Renal pelvis (tissue), 4 donors: ENCODE measurements around the gene PTPN23. TPM values are rescaled to one million over a fixed set of nuclear protein-coding genes. Genes with fewer than 3 reads are reported as not detected.
"Not testable (repeated sequence)": the region's sequence is repeated elsewhere in the genome, so short reads cannot be mapped to it uniquely, and the experiment has no call there.

Experiments
- DNase-seq: peaks from one replicate; pipeline ENCODE4 v3.0.0-alpha.2; 2013
- polyA plus RNA-seq, 3 donors: library from polyadenylated mRNA; unstranded; fragments of 120-200 nt; gene quantifications; one replicate each; pipeline ENCODE4 v1.2.1, GENCODE V29; 2013; ENCODE audit not compliant: insufficient read length in 3 of 3

The PTPN23 gene
- polyA plus RNA-seq, 3 donors: 31.5 to 35.3 (median 34.4) TPM

- no peak for DNase-seq
Observed at GRCh38 chr3:47367631-47368030, 13.2 kb upstream of the PTPN23 start.

GRCh38 chr3:47370020-47370419, 10.8 kb upstream of the PTPN23 start:
- DNase-seq: not testable (repeated sequence)

- no peak for DNase-seq
Observed at GRCh38 chr3:47370887-47371697, 9.7 kb upstream of the PTPN23 start.

- DNase-seq: no peak
Observed at GRCh38 chr3:47374587-47374986, 6.2 kb upstream of the PTPN23 start.

GRCh38 chr3:47376393-47376792, 4.4 kb upstream of the PTPN23 start:
- DNase-seq: no peak

GRCh38 chr3:47377186-47377585, 3.6 kb upstream of the PTPN23 start:
- DNase-seq: no peak

- no peak for DNase-seq
Observed at GRCh38 chr3:47378869-47379268, 2.0 kb upstream of the PTPN23 start.

- no peak for DNase-seq
Observed at GRCh38 chr3:47379411-47379899, 1.4 kb upstream of the PTPN23 start.

GRCh38 chr3:47380026-47380600, 708 bp upstream of the PTPN23 start:
- DNase-seq: no peak

GRCh38 chr3:47381317-47382157, 716 bp downstream of the PTPN23 start:
- DNase-seq: peak; percentile 87

- no peak for DNase-seq
Observed at GRCh38 chr3:47384425-47384824, 3.6 kb downstream of the PTPN23 start.

GRCh38 chr3:47385007-47385406, 4.2 kb downstream of the PTPN23 start:
- DNase-seq: no peak

- DNase-seq: no peak
Observed at GRCh38 chr3:47385796-47386195, 5.0 kb downstream of the PTPN23 start.

GRCh38 chr3:47392933-47393332, 12.1 kb downstream of the PTPN23 start:
- no peak for DNase-seq

- DNase-seq: peak; percentile 51
Observed at GRCh38 chr3:47394140-47394870, 13.5 kb downstream of the PTPN23 start.

- no peak for DNase-seq
Observed at GRCh38 chr3:47394881-47395280, 14.1 kb downstream of the PTPN23 start.

- no peak for DNase-seq
Observed at GRCh38 chr3:47398228-47398627, 17.4 kb downstream of the PTPN23 start.

GRCh38 chr3:47399016-47399415, 18.2 kb downstream of the PTPN23 start:
- no peak for DNase-seq

GRCh38 chr3:47399531-47400270, 18.9 kb downstream of the PTPN23 start:
- no peak for DNase-seq

- DNase-seq: no peak
Observed at GRCh38 chr3:47404431-47404876, 23.6 kb downstream of the PTPN23 start.
